ENCODE results near the gene TRAPPC1.

- TF ChIP-seq CTCF (conservative IDR thresholded peaks at IDR 0.05 in 1 of 2, IDR thresholded peaks at IDR 0.05 in 1 of 2; ENCODE audit: extremely low read depth in 1 of 2, insufficient read depth in 1 of 2, low read depth in 1 of 2, low read length in 2 of 2) = no peak
- no peak for TF ChIP-seq EZH2 (IDR thresholded peaks at IDR 0.05; ENCODE audit: borderline replicate concordance, low read length)
These were observed 741 bp upstream of the TRAPPC1 start for GRCh38 chr17:7932483-7932891.
